ENCODE measurements around the gene PRR35.

Gene PRR35

GRCh38 chr16:560204-560700, at the start of gene PRR35:
Gene PRR35 (plus strand): TSS chr16:560394. CDS start chr16:563295, 2,901 bp downstream.
- no peak for DNase-seq (ENCODE audit: low spot score)

- DNase-seq (ENCODE audit: low spot score), result no peak
Observed at GRCh38 chr16:512802-513201, 47.4 kb upstream of the PRR35 start.

- no peak for DNase-seq (ENCODE audit: low spot score)
Observed at GRCh38 chr16:513950-514349, 46.2 kb upstream of the PRR35 start.

GRCh38 chr16:515175-515938, 44.8 kb upstream of the PRR35 start:
- DNase-seq (ENCODE audit: low spot score), result no peak

- DNase-seq (ENCODE audit: low spot score), result no peak
Observed at GRCh38 chr16:515939-516226, 44.3 kb upstream of the PRR35 start.

- no peak for DNase-seq (ENCODE audit: low spot score)
Observed at GRCh38 chr16:516301-516700, 43.9 kb upstream of the PRR35 start.

- peak; percentile 70 for DNase-seq (ENCODE audit: low spot score)
Observed at GRCh38 chr16:518858-519257, 41.3 kb upstream of the PRR35 start.

- no peak for DNase-seq (ENCODE audit: low spot score)
Observed at GRCh38 chr16:519425-519824, 40.8 kb upstream of the PRR35 start.

GRCh38 chr16:519841-520687, 40.1 kb upstream of the PRR35 start:
- no peak for DNase-seq (ENCODE audit: low spot score)

GRCh38 chr16:520847-521246, 39.3 kb upstream of the PRR35 start:
- DNase-seq (ENCODE audit: low spot score), result no peak

- DNase-seq (ENCODE audit: low spot score), result no peak
Observed at GRCh38 chr16:521381-522210, 38.6 kb upstream of the PRR35 start.

GRCh38 chr16:522320-523096, 37.7 kb upstream of the PRR35 start:
- no peak for DNase-seq (ENCODE audit: low spot score)

GRCh38 chr16:523097-523741, 37.0 kb upstream of the PRR35 start:
- no peak for DNase-seq (ENCODE audit: low spot score)

- DNase-seq (ENCODE audit: low spot score), result no peak
Observed at GRCh38 chr16:524274-525040, 35.7 kb upstream of the PRR35 start.

- DNase-seq (ENCODE audit: low spot score), result no peak
Observed at GRCh38 chr16:525123-525519, 35.1 kb upstream of the PRR35 start.

- DNase-seq (ENCODE audit: low spot score), result no peak
Observed at GRCh38 chr16:525520-526180, 34.5 kb upstream of the PRR35 start.

GRCh38 chr16:526181-527014, 33.8 kb upstream of the PRR35 start:
- no peak for DNase-seq (ENCODE audit: low spot score)

- DNase-seq (ENCODE audit: low spot score), result peak; percentile 86
Observed at GRCh38 chr16:527015-527903, 32.9 kb upstream of the PRR35 start, which contains the start of gene CAPN15. Gene CAPN15 (plus strand): TSS chr16:527712. CDS start chr16:546839, 19,127 bp downstream.
